Neural crest cell (in vitro differentiated cells): ENCODE results near the gene OR8B12. TPM values are rescaled to one million over a fixed set of nuclear protein-coding genes. Genes with fewer than 3 reads are reported as not detected.
"Not testable (repeated sequence)": the region's sequence is repeated elsewhere in the genome, so short reads cannot be mapped to it uniquely, and the experiment has no call there.

ENCODE experiments used
- DNase-seq: peaks from one replicate; pipeline ENCODE4 v3.0.0; 2021; ENCODE audit warnings: low read depth, mixed read lengths, low spot score
- H3K27ac Mint-ChIP-seq: one replicate; pipeline ENCODE4 v1.8.0; 2021; ENCODE audit warnings: mild to moderate bottlenecking, mixed read lengths; ENCODE audit not compliant: unreplicated experiment
- H3K27me3 Mint-ChIP-seq: 2 replicates; pipeline ENCODE4 v1.8.0; 2021; ENCODE audit warnings: low read depth, mild to moderate bottlenecking, mixed read lengths
- H3K36me3 Mint-ChIP-seq: 2 replicates; pipeline ENCODE4 v1.8.0; 2021; ENCODE audit warnings: low read depth, mild to moderate bottlenecking, mixed read lengths
- H3K4me1 Mint-ChIP-seq: 2 replicates; pipeline ENCODE4 v1.8.0; 2021; ENCODE audit warnings: mixed read lengths
- H3K4me3 Mint-ChIP-seq: one replicate; pipeline ENCODE4 v1.8.0; 2021; ENCODE audit warnings: mild to moderate bottlenecking, mixed read lengths
- H3K9me3 Mint-ChIP-seq: 2 replicates; pipeline ENCODE4 v1.8.0; 2021; ENCODE audit warnings: mixed read lengths
- CTCF ChIP-seq: fragments of 200-600 bp; sonication (generic); conservative IDR thresholded peaks from 2 replicates; pipeline ENCODE4 v1.5.0; 2021; ENCODE audit warnings: antibody characterized with exemption, mild to moderate bottlenecking
- total RNA-seq: library from RNA; stranded (reverse); gene quantifications from 2 replicates; pipeline ENCODE4 v1.2.1, GENCODE V29; 2021

OR8B12 gene
- total RNA-seq, 1 donor from 2014 or later = not detected

GRCh38 chr11:124533626-124534025, 9.8 kb downstream of the OR8B12 start:
- no peaks in the 10 kb centered on the region for H3K27me3 Mint-ChIP-seq
- H3K4me3 Mint-ChIP-seq = no peak overlapping the region
- H3K27ac Mint-ChIP-seq = no peak overlapping the region
- DNase-seq = no peak
- H3K36me3 Mint-ChIP-seq = no peaks in the 10 kb centered on the region
- H3K9me3 Mint-ChIP-seq = peaks cover 7% of the 10 kb centered on the region
- no peak for TF ChIP-seq CTCF
- no peaks in the 10 kb centered on the region for H3K4me1 Mint-ChIP-seq

GRCh38 chr11:124520550-124520854, 23.0 kb downstream of the OR8B12 start:
- Mint-ChIP-seq H3K4me3 (no peak overlapping the region), H3K27me3 (peaks cover 22% of the 10 kb centered on the region), H3K27ac (no peak overlapping the region), H3K9me3 (no peaks in the 10 kb centered on the region), H3K4me1 (no peaks in the 10 kb centered on the region), H3K36me3 (no peaks in the 10 kb centered on the region)
- DNase-seq = no peak
- TF ChIP-seq CTCF = no peak

- peaks cover 22% of the 10 kb centered on the region for H3K27me3 Mint-ChIP-seq
- H3K27ac Mint-ChIP-seq = no peak overlapping the region
- no peaks in the 10 kb centered on the region for H3K36me3 Mint-ChIP-seq
- no peak for DNase-seq
- TF ChIP-seq CTCF = no peak
- no peaks in the 10 kb centered on the region for H3K9me3 Mint-ChIP-seq
- H3K4me1 Mint-ChIP-seq = no peaks in the 10 kb centered on the region
- H3K4me3 Mint-ChIP-seq = no peak overlapping the region
These were observed 23.5 kb downstream of the OR8B12 start for GRCh38 chr11:124519850-124520549.

GRCh38 chr11:124518989-124519451, 24.4 kb downstream of the OR8B12 start:
- no peaks in the 10 kb centered on the region for H3K9me3 Mint-ChIP-seq
- no peak overlapping the region for H3K4me3 Mint-ChIP-seq
- DNase-seq = no peak
- H3K27ac Mint-ChIP-seq = no peak overlapping the region
- no peaks in the 10 kb centered on the region for H3K36me3 Mint-ChIP-seq
- no peaks in the 10 kb centered on the region for H3K4me1 Mint-ChIP-seq
- TF ChIP-seq CTCF = no peak
- H3K27me3 Mint-ChIP-seq = peaks cover 19% of the 10 kb centered on the region

GRCh38 chr11:124517314-124517713, 26.1 kb downstream of the OR8B12 start:
- H3K27ac Mint-ChIP-seq = no peak overlapping the region
- TF ChIP-seq CTCF = no peak
- no peaks in the 10 kb centered on the region for H3K36me3 Mint-ChIP-seq
- no peaks in the 10 kb centered on the region for H3K9me3 Mint-ChIP-seq
- no peaks in the 10 kb centered on the region for H3K4me1 Mint-ChIP-seq
- no peak overlapping the region for H3K4me3 Mint-ChIP-seq
- H3K27me3 Mint-ChIP-seq = peaks cover 23% of the 10 kb centered on the region
- DNase-seq = no peak

- H3K9me3 Mint-ChIP-seq, H3K27ac Mint-ChIP-seq, DNase-seq, H3K36me3 Mint-ChIP-seq, H3K4me3 Mint-ChIP-seq, H3K4me1 Mint-ChIP-seq: not testable (repeated sequence)
- peaks cover 17% of the 10 kb centered on the region for H3K27me3 Mint-ChIP-seq
These were observed 28.8 kb downstream of the OR8B12 start for GRCh38 chr11:124514675-124515074.
